Measurements from ENCODE around the gene PLXDC2. TPM values are rescaled to one million over a fixed set of nuclear protein-coding genes. Genes with fewer than 3 reads are reported as not detected.

The PLXDC2 gene
- polyA plus RNA-seq, 1 of the 3 experiments (the other 2 are of a cell fraction), result 2.5 TPM

- Histone ChIP-seq H3K27me3 (ENCODE audit: insufficient read depth) (no peaks in the 10 kb centered on the region), H3F3A (replicated peaks; ENCODE audit: insufficient read depth) (no peaks in the 10 kb centered on the region), H3K27ac (ENCODE audit: low read depth in 2 of 2, low read length in 1 of 2) (no peak overlapping the region), H4K20me1 (ENCODE audit: insufficient read depth) (no peaks in the 10 kb centered on the region), H3K9ac (no peak overlapping the region), H3K79me2 (ENCODE audit: insufficient read depth) (no peaks in the 10 kb centered on the region), H3K9me3 (no peaks in the 10 kb centered on the region), H2AFZ (ENCODE audit: low read depth) (no peak overlapping the region), H3K9me2 (no peaks in the 10 kb centered on the region), H3K36me3 (replicated peaks in 1 of 2; ENCODE audit: control insufficient read depth in 1 of 2, insufficient read depth in 2 of 2, low read length in 1 of 2) (no peaks in the 10 kb centered on the region), H3K4me1 (ENCODE audit: control insufficient read depth in 1 of 2, insufficient read depth in 2 of 2, low read depth in 1 of 2, low read length in 1 of 2) (no peaks in the 10 kb centered on the region; a peak in 1 of 4 replicates), H3K4me2 (no peak overlapping the region), H3K4me3 (ENCODE audit: low read depth in 2 of 2, low read length in 1 of 2) (no peak overlapping the region)
- ChIA-PET POLR2A (no interaction called here), CTCF (interaction anchor here (0.6 to 1.2 kb wide), 3 partner anchors 9 to 101 kb away, joined by 3 read pairs; no protein-coding TSS in a partner anchor)
- TF ChIP-seq SMC3 (IDR thresholded peaks at IDR 0.05; ENCODE audit: low read depth, low read length) (no peak), TAF1 (IDR thresholded peaks at IDR 0.05; ENCODE audit: borderline replicate concordance, low read depth, low read length) (no peak), RCOR1 (IDR thresholded peaks at IDR 0.05; ENCODE audit: low read length) (no peak), POLR2AphosphoS5 (IDR thresholded peaks at IDR 0.05; ENCODE audit: low read depth, low read length) (no peak), MAX (IDR thresholded peaks at IDR 0.05; ENCODE audit: low read depth) (no peak), NRF1 (IDR thresholded peaks at IDR 0.05; ENCODE audit: low read depth, low read length) (no peak), CTCF (IDR thresholded peaks at IDR 0.05) (no peak), MEF2A (IDR thresholded peaks at IDR 0.05; ENCODE audit: borderline replicate concordance, low read depth) (no peak), GABPA (IDR thresholded peaks at IDR 0.05; ENCODE audit: low read depth) (no peak)
- no peak for DNase-seq
Measured at GRCh38 chr10:20162123-20162522, 345.9 kb downstream of the PLXDC2 start.

- no peaks in the 10 kb centered on the region for H3K27me3 ChIP-seq (ENCODE audit: insufficient read depth)
- ChIA-PET POLR2A (no interaction called here), CTCF (no interaction called here)
- no peak overlapping the region for H2AFZ ChIP-seq (ENCODE audit: low read depth)
- no peak for DNase-seq
- no peaks in the 10 kb centered on the region; a peak in 1 of 4 replicates for H3K4me1 ChIP-seq (ENCODE audit: control insufficient read depth in 1 of 2, insufficient read depth in 2 of 2, low read depth in 1 of 2, low read length in 1 of 2)
- H3K4me2 ChIP-seq, result no peak overlapping the region
- H3K36me3 ChIP-seq (replicated peaks in 1 of 2; ENCODE audit: control insufficient read depth in 1 of 2, insufficient read depth in 2 of 2, low read length in 1 of 2), result no peaks in the 10 kb centered on the region
- H3K27ac ChIP-seq (ENCODE audit: low read depth in 2 of 2, low read length in 1 of 2), result no peak overlapping the region
- H4K20me1 ChIP-seq (ENCODE audit: insufficient read depth), result no peaks in the 10 kb centered on the region
- H3K79me2 ChIP-seq (ENCODE audit: insufficient read depth), result no peaks in the 10 kb centered on the region
- H3K9me3 ChIP-seq, result no peaks in the 10 kb centered on the region
- no peak overlapping the region for H3K4me3 ChIP-seq (ENCODE audit: low read depth in 2 of 2, low read length in 1 of 2)
- no peaks in the 10 kb centered on the region for H3F3A ChIP-seq (replicated peaks; ENCODE audit: insufficient read depth)
- TF ChIP-seq YY1 (IDR thresholded peaks at IDR 0.05; ENCODE audit: low read depth), result no peak
- TF ChIP-seq JUND (IDR thresholded peaks at IDR 0.05), result no peak
- TF ChIP-seq POLR2AphosphoS5 (IDR thresholded peaks at IDR 0.05; ENCODE audit: low read depth, low read length), result no peak
- no peak for TF ChIP-seq EP300 (IDR thresholded peaks at IDR 0.05; ENCODE audit: borderline replicate concordance in 1 of 2, low read depth in 1 of 2, low read length in 1 of 2)
- TF ChIP-seq IRF3 (IDR thresholded peaks at IDR 0.05; ENCODE audit: low read depth, low read length), result no peak
- no peak for TF ChIP-seq CHD2 (IDR thresholded peaks at IDR 0.05; ENCODE audit: low read length, partially characterized antibody)
- no peak for TF ChIP-seq SIN3A (IDR thresholded peaks at IDR 0.05; ENCODE audit: borderline replicate concordance, low read depth, low read length)
- no peak for TF ChIP-seq RAD21 (IDR thresholded peaks at IDR 0.05; ENCODE audit: low read length)
- no peak for TF ChIP-seq NFIC (IDR thresholded peaks at IDR 0.05; ENCODE audit: borderline replicate concordance)
- no peak for TF ChIP-seq RFX5 (IDR thresholded peaks at IDR 0.05; ENCODE audit: low read length)
- no peak for TF ChIP-seq FOSL2 (IDR thresholded peaks at IDR 0.05; ENCODE audit: borderline replicate concordance, low read depth)
- TF ChIP-seq TCF12 (IDR thresholded peaks at IDR 0.05), result no peak
- no peak for TF ChIP-seq FOXM1 (IDR thresholded peaks at IDR 0.05; ENCODE audit: low read depth)
- no peak for TF ChIP-seq USF1 (IDR thresholded peaks at IDR 0.05; ENCODE audit: borderline replicate concordance, low read depth)
- TF ChIP-seq TAF1 (IDR thresholded peaks at IDR 0.05; ENCODE audit: borderline replicate concordance, low read depth, low read length), result no peak
- TF ChIP-seq RCOR1 (IDR thresholded peaks at IDR 0.05; ENCODE audit: low read length), result no peak
- no peak for TF ChIP-seq MEF2A (IDR thresholded peaks at IDR 0.05; ENCODE audit: borderline replicate concordance, low read depth)
- no peak for TF ChIP-seq SMC3 (IDR thresholded peaks at IDR 0.05; ENCODE audit: low read depth, low read length)
- H3K9ac ChIP-seq, result no peak overlapping the region
- WGBS (ENCODE audit: low lambda C conversion rate), result 64% methylated on average over 5 of the region's 5 CpGs
- H3K9me2 ChIP-seq, result no peaks in the 10 kb centered on the region
Measured at GRCh38 chr10:20166096-20166675, 350.0 kb downstream of the PLXDC2 start.

Data from SK-N-SH (cell line).